ENCODE results near the gene SEMA6A. TPM values are rescaled to one million over a fixed set of nuclear protein-coding genes. Genes with fewer than 3 reads are reported as not detected.

SEMA6A gene
- total and polyA plus RNA-seq, 9 of the 15 experiments (the other 6 are each of a cell fraction or from before 2014, with no cell fraction given) = 0.04 to 0.42 (median 0.18) TPM; not detected in 5

GRCh38 chr5:116436674-116437350 lies 137.8 kb downstream of the SEMA6A start (continued):
- no peak for TF ChIP-seq HNRNPH1 (optimal IDR thresholded peaks at IDR 0.05; ENCODE audit: low read depth, low read length)
- no peak for TF ChIP-seq MIER1 (IDR thresholded peaks at IDR 0.05; ENCODE audit: low read depth)
- TF ChIP-seq ZNF217 (CRISPR knock-in tag; IDR thresholded peaks at IDR 0.05) = no peak
- no peak for TF ChIP-seq GABPB1 (CRISPR knock-in tag; IDR thresholded peaks at IDR 0.05)
- TF ChIP-seq CBFA2T3 (IDR thresholded peaks at IDR 0.05) = peak; percentile 75
- TF ChIP-seq TCFL5 (CRISPR knock-in tag; conservative IDR thresholded peaks at IDR 0.05) = no peak
- no peak for TF ChIP-seq MTF1 (CRISPR knock-in tag; IDR thresholded peaks at IDR 0.05; ENCODE audit: borderline replicate concordance)
- TF ChIP-seq HCFC1 (IDR thresholded peaks at IDR 0.05; ENCODE audit: low read depth, low read length) = no peak
- TF ChIP-seq IRF9 (tag; IDR thresholded peaks at IDR 0.05) = no peak
- TF ChIP-seq CHD4 (IDR thresholded peaks at IDR 0.05; ENCODE audit: insufficient read depth, insufficient replicate concordance, low read depth, low read length, poor library complexity, severe bottlenecking) = no peak
- no peak for TF ChIP-seq TSHZ1 (CRISPR knock-in tag; IDR thresholded peaks at IDR 0.05)
- TF ChIP-seq ZNF778 (CRISPR knock-in tag; IDR thresholded peaks at IDR 0.05) = no peak
- no peak for TF ChIP-seq TCF15 (CRISPR knock-in tag; IDR thresholded peaks at IDR 0.05)
- no peak for TF ChIP-seq ZFP91 (CRISPR knock-in tag; IDR thresholded peaks at IDR 0.05)
- TF ChIP-seq USF1 (CRISPR knock-in tag; IDR thresholded peaks at IDR 0.05) = 0 out of 2 replicates have a peak, but pooled peaks have one; percentile 29
- no peak for TF ChIP-seq CREBBP (IDR thresholded peaks at IDR 0.05; ENCODE audit: low read depth, low read length)
- TF ChIP-seq HNRNPLL (IDR thresholded peaks at IDR 0.05; ENCODE audit: low read depth, low read length, poor library complexity, severe bottlenecking) = no peak
- no peak for TF ChIP-seq FOXJ3 (CRISPR knock-in tag; IDR thresholded peaks at IDR 0.05)

Data from K562 (cell line).